C4-2B (cell line): Measurements from ENCODE around the gene SERPINE3.

ENCODE experiments used
- ZFX ChIP-seq: fragments of 450-650 bp; IDR thresholded peaks from 2 replicates; pipeline ENCODE4 v1.6.1; 2017
- TF ChIP-seq, protein P1 (sequence below): fragments of 450-650 bp; conservative IDR thresholded peaks from 2 replicates; pipeline ENCODE4 v1.5.1; 2017; ENCODE audit warnings: mild to moderate bottlenecking

GRCh38 chr13:51341232-51341631 is 1.7 kb downstream of the SERPINE3 start:
- TF ChIP-seq, protein P1, sequence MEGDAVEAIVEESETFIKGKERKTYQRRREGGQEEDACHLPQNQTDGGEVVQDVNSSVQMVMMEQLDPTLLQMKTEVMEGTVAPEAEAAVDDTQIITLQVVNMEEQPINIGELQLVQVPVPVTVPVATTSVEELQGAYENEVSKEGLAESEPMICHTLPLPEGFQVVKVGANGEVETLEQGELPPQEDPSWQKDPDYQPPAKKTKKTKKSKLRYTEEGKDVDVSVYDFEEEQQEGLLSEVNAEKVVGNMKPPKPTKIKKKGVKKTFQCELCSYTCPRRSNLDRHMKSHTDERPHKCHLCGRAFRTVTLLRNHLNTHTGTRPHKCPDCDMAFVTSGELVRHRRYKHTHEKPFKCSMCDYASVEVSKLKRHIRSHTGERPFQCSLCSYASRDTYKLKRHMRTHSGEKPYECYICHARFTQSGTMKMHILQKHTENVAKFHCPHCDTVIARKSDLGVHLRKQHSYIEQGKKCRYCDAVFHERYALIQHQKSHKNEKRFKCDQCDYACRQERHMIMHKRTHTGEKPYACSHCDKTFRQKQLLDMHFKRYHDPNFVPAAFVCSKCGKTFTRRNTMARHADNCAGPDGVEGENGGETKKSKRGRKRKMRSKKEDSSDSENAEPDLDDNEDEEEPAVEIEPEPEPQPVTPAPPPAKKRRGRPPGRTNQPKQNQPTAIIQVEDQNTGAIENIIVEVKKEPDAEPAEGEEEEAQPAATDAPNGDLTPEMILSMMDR, result no peak
- TF ChIP-seq ZFX, result no peak
